Trophoblast cell (in vitro differentiated cells and primary cell): ENCODE results near the gene ITIH5.

Experiments
- DNase-seq, 2 donors: peaks; one replicate each; pipeline ENCODE4 v3.0.0-alpha.2; 2016
- H2AFZ ChIP-seq: 2 replicates; pipeline ENCODE4 v1.6.1; 2013; ENCODE audit warnings: low read length, moderate library complexity, mild to moderate bottlenecking; ENCODE audit not compliant: insufficient read depth, poor library complexity
- H2AK5ac ChIP-seq: 2 replicates; pipeline ENCODE4 v1.6.1; 2013; ENCODE audit warnings: mild to moderate bottlenecking, low read length
- H2BK120ac ChIP-seq: 2 replicates; pipeline ENCODE4 v1.6.1; 2013; ENCODE audit warnings: low read length, mild to moderate bottlenecking, moderate library complexity; ENCODE audit not compliant: insufficient read depth, poor library complexity
- H2BK12ac ChIP-seq: 2 replicates; pipeline ENCODE4 v1.6.1; 2013; ENCODE audit warnings: mild to moderate bottlenecking, low read length, moderate library complexity
- H2BK5ac ChIP-seq: 2 replicates; pipeline ENCODE4 v1.6.1; 2013; ENCODE audit warnings: low read length, low read depth, moderate library complexity, mild to moderate bottlenecking; ENCODE audit not compliant: poor library complexity
- H3K14ac ChIP-seq: 2 replicates; pipeline ENCODE4 v1.6.1; 2013; ENCODE audit warnings: mild to moderate bottlenecking, low read length
- H3K18ac ChIP-seq: 2 replicates; pipeline ENCODE4 v1.6.1; 2013; ENCODE audit warnings: mild to moderate bottlenecking, low read length
- H3K23ac ChIP-seq: 2 replicates; pipeline ENCODE4 v1.6.1; 2013; ENCODE audit warnings: low read length
- H3K27ac ChIP-seq: 2 replicates; pipeline ENCODE4 v1.5.1; 2013; ENCODE audit warnings: low read depth, mild to moderate bottlenecking, inconsistent platforms, low read length, moderate library complexity
- H3K27me3 ChIP-seq: 2 replicates; pipeline ENCODE4 v1.6.1; 2013; ENCODE audit warnings: inconsistent platforms, mild to moderate bottlenecking, low read length, moderate library complexity; ENCODE audit not compliant: insufficient read depth
- H3K36me3 ChIP-seq, 2 experiments: 1 replicate in 1 of 2; 2 replicates in 1 of 2; pipeline ENCODE4 v1.6.1; 2013; ENCODE audit warnings: low read length in 2 of 2, mild to moderate bottlenecking in 2 of 2, moderate library complexity in 1 of 2; ENCODE audit not compliant: insufficient read depth in 2 of 2, control insufficient read depth in 1 of 2
- H3K4ac ChIP-seq: 2 replicates; pipeline ENCODE4 v1.6.1; 2013; ENCODE audit warnings: low read depth, mild to moderate bottlenecking, low read length, moderate library complexity
- H3K4me1 ChIP-seq, 2 experiments: 1 replicate in 1 of 2; 2 replicates in 1 of 2; pipeline ENCODE4 v1.6.1; 2013; ENCODE audit warnings: low read length in 2 of 2, mild to moderate bottlenecking in 2 of 2, moderate library complexity in 1 of 2; ENCODE audit not compliant: insufficient read depth in 2 of 2, control insufficient read depth in 1 of 2
- H3K4me2 ChIP-seq: 2 replicates; pipeline ENCODE4 v1.6.1; 2013; ENCODE audit warnings: inconsistent platforms, mild to moderate bottlenecking, low read length, moderate library complexity
- H3K4me3 ChIP-seq: 2 replicates; pipeline ENCODE4 v1.5.1; 2013; ENCODE audit warnings: mild to moderate bottlenecking, low read depth, low read length, inconsistent platforms
- H3K79me1 ChIP-seq: one replicate; pipeline ENCODE4 v1.6.1; 2013; ENCODE audit warnings: low read length
- H3K79me2 ChIP-seq: 2 replicates; pipeline ENCODE4 v1.6.1; 2013; ENCODE audit warnings: low read length, mild to moderate bottlenecking; ENCODE audit not compliant: control insufficient read depth, insufficient read depth, poor library complexity
- H3K9ac ChIP-seq: 2 replicates; pipeline ENCODE4 v1.6.1; 2013; ENCODE audit warnings: mild to moderate bottlenecking, low read length
- H3K9me3 ChIP-seq: 2 replicates; pipeline ENCODE4 v1.6.1; 2013; ENCODE audit warnings: low read depth, mild to moderate bottlenecking, control low read depth, inconsistent platforms, low read length; ENCODE audit not compliant: insufficient read depth
- H4K12ac ChIP-seq: 2 replicates; pipeline ENCODE4 v1.6.1; 2013; ENCODE audit warnings: low read depth, mild to moderate bottlenecking, low read length, moderate library complexity
- H4K8ac ChIP-seq: 2 replicates; pipeline ENCODE4 v1.6.1; 2013; ENCODE audit warnings: low read depth, mild to moderate bottlenecking, low read length, moderate library complexity
- H4K91ac ChIP-seq: one replicate; pipeline ENCODE4 v1.6.1; 2013; ENCODE audit warnings: low read depth, mild to moderate bottlenecking, low read length, moderate library complexity
- WGBS: extraction: QIAGEN DNeasy Blood & Tissue Kit; methylation state at CpG from one replicate; pipeline ENCODE4 v1.1.7; 2013; ENCODE audit warnings: missing lambda C conversion rate; ENCODE audit not compliant: insufficient read length, insufficient coverage; ENCODE audit errors: extremely low coverage; 5-methylcytosine and 5-hydroxymethylcytosine counted together

The ITIH5 gene

GRCh38 chr10:7532723-7533498, 133.9 kb downstream of the ITIH5 start:
- Histone ChIP-seq H3K36me3 (no peaks in the 10 kb centered on the region), H2AFZ (no peak overlapping the region), H4K12ac (no peak overlapping the region), H2BK5ac (no peak overlapping the region), H4K91ac (no peak overlapping the region), H3K27me3 (no peaks in the 10 kb centered on the region), H3K14ac (no peak overlapping the region), H3K9ac (no peak overlapping the region), H2AK5ac (no peak overlapping the region), H3K4ac (no peak overlapping the region), H3K4me3 (no peak overlapping the region), H3K23ac (no peak overlapping the region), H3K18ac (no peak overlapping the region), H4K8ac (no peak overlapping the region), H2BK120ac (no peak overlapping the region), H2BK12ac (no peak overlapping the region), H3K79me1 (no peaks in the 10 kb centered on the region), H3K4me1 (no peaks in the 10 kb centered on the region), H3K4me2 (no peak overlapping the region), H3K27ac (no peak overlapping the region), H3K9me3 (no peaks in the 10 kb centered on the region), H3K79me2 (no peaks in the 10 kb centered on the region)
- no peak for DNase-seq
- no CpG with 5 or more reads among the region's 23 CpGs for WGBS

GRCh38 chr10:7529638-7530037, 137.1 kb downstream of the ITIH5 start:
- H3K18ac ChIP-seq: no peak overlapping the region
- no CpG with 5 or more reads among the region's 7 CpGs for WGBS

DNA sequence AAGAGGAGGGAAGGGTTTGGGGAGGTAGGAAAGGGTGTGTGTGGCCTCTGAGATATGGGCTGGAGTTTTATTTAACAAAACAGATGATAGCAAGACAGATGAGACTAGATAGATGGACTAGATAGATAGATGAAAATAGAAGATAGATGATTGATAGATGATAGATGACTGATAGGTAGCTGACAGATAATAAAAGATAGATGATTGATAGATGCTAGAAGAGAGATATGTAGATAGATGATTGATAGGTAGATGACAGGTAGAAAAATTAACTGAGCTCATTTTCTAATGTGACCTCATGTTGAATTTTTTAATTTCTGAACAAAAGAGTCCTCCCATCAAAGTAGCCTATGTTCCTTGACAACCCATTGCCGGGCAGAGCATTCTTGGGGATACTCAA, 139.3 kb downstream of the ITIH5 start:
- Histone ChIP-seq H3K4me1 (no peaks in the 10 kb centered on the region), H3K4ac (no peak overlapping the region), H4K91ac (no peak overlapping the region), H2BK120ac (no peak overlapping the region), H3K18ac (no peak overlapping the region), H3K27ac (no peak overlapping the region), H2AK5ac (no peak overlapping the region), H3K9ac (no peak overlapping the region), H3K4me3 (no peak overlapping the region), H3K14ac (no peak overlapping the region), H3K4me2 (no peak overlapping the region), H3K36me3 (no peaks in the 10 kb centered on the region), H3K27me3 (peaks cover 3% of the 10 kb centered on the region), H3K79me2 (no peaks in the 10 kb centered on the region), H2BK5ac (no peak overlapping the region), H3K9me3 (peaks cover 2% of the 10 kb centered on the region), H3K23ac (no peak overlapping the region), H3K79me1 (no peaks in the 10 kb centered on the region), H4K8ac (no peak overlapping the region), H4K12ac (no peak overlapping the region), H2AFZ (no peak overlapping the region), H2BK12ac (no peak overlapping the region)
- WGBS: no CpG with 5 or more reads among the region's 1 CpG
- DNase-seq: no peak

More at GRCh38 chr10:7529638-7530037, 137.1 kb downstream of the ITIH5 start:
- no peak overlapping the region for H3K4me2 ChIP-seq
- H2BK5ac ChIP-seq: no peak overlapping the region
- no peak overlapping the region for H3K23ac ChIP-seq
- H2AK5ac ChIP-seq: no peak overlapping the region
- H3K4me1 ChIP-seq: no peaks in the 10 kb centered on the region
- DNase-seq: peak; percentile 36 to 61
- H4K12ac ChIP-seq: no peak overlapping the region
- H2BK120ac ChIP-seq: no peak overlapping the region
- H3K9ac ChIP-seq: no peak overlapping the region
- H2BK12ac ChIP-seq: no peak overlapping the region
- no peaks in the 10 kb centered on the region for H3K79me2 ChIP-seq
- no peak overlapping the region for H4K91ac ChIP-seq
- H2AFZ ChIP-seq: no peak overlapping the region
- H3K36me3 ChIP-seq: no peaks in the 10 kb centered on the region
- H3K27ac ChIP-seq: no peak overlapping the region
- H3K79me1 ChIP-seq: no peaks in the 10 kb centered on the region
- H3K27me3 ChIP-seq: no peaks in the 10 kb centered on the region
- H3K4ac ChIP-seq: no peak overlapping the region
- H4K8ac ChIP-seq: no peak overlapping the region
- H3K14ac ChIP-seq: no peak overlapping the region
- H3K4me3 ChIP-seq: no peak overlapping the region
- peaks cover 2% of the 10 kb centered on the region for H3K9me3 ChIP-seq

GRCh38 chr10:7526017-7526400, 140.8 kb downstream of the ITIH5 start:
- H3K23ac ChIP-seq: no peak overlapping the region
- H3K79me1 ChIP-seq: no peaks in the 10 kb centered on the region
- no CpG with 5 or more reads among the region's 19 CpGs for WGBS
- no peak overlapping the region for H3K4me2 ChIP-seq
- H4K8ac ChIP-seq: no peak overlapping the region
- H3K4ac ChIP-seq: no peak overlapping the region
- H3K14ac ChIP-seq: no peak overlapping the region
- H3K27ac ChIP-seq: no peak overlapping the region
- H2AK5ac ChIP-seq: no peak overlapping the region
- no peak overlapping the region for H2BK120ac ChIP-seq
- peaks cover 2% of the 10 kb centered on the region for H3K9me3 ChIP-seq
- no peak overlapping the region for H4K91ac ChIP-seq
- H3K79me2 ChIP-seq: no peaks in the 10 kb centered on the region
- no peak overlapping the region for H2AFZ ChIP-seq
- H3K36me3 ChIP-seq: no peaks in the 10 kb centered on the region
- no peak overlapping the region for H4K12ac ChIP-seq
- H3K4me1 ChIP-seq: no peaks in the 10 kb centered on the region
- no peak overlapping the region for H2BK5ac ChIP-seq
- no peak overlapping the region for H2BK12ac ChIP-seq
- peaks cover 3% of the 10 kb centered on the region for H3K27me3 ChIP-seq
- DNase-seq: no peak
- no peak overlapping the region for H3K9ac ChIP-seq
- H3K18ac ChIP-seq: no peak overlapping the region
- no peak overlapping the region for H3K4me3 ChIP-seq
